Measurements from ENCODE around the gene PEX11G. TPM values are rescaled to one million over a fixed set of nuclear protein-coding genes. Genes with fewer than 3 reads are reported as not detected.

PEX11G gene
- polyA plus RNA-seq, 2 of the 4 experiments (the other 2 are of a cell fraction), result 1.3 to 1.9 TPM

- ChIA-PET CTCF (no interaction called here), POLR2A (no interaction called here)
- Histone ChIP-seq H3K4me1 (no peaks in the 10 kb centered on the region), H3K27ac (no peak overlapping the region), H3K4me3 (no peak overlapping the region), H3K4me2 (no peak overlapping the region), H3K9me3 (no peaks in the 10 kb centered on the region)
- 96% methylated on average over 7 of the region's 7 CpGs for WGBS (ENCODE audit: missing lambda C conversion rate)
- DNase-seq (ENCODE audit: low read depth in 1 of 2, low spot score in 1 of 2), result no peak
- no peak for FAIRE-seq
- no peak for ATAC-seq
- TF ChIP-seq EHF (CRISPR knock-in tag; IDR thresholded peaks at IDR 0.05) (no peak), SMC3 (IDR thresholded peaks at IDR 0.05) (no peak), JUNB (IDR thresholded peaks at IDR 0.05) (no peak), ZNF302 (CRISPR knock-in tag; IDR thresholded peaks at IDR 0.05) (no peak), PBX3 (IDR thresholded peaks at IDR 0.05) (no peak), REST (IDR thresholded peaks at IDR 0.05) (no peak), ZFP36 (IDR thresholded peaks at IDR 0.05; ENCODE audit: borderline replicate concordance, partially characterized antibody) (no peak), CEBPB (IDR thresholded peaks at IDR 0.05) (no peak), SREBF2 (IDR thresholded peaks at IDR 0.05) (no peak)
These were observed 7.9 kb downstream of the PEX11G start for GRCh38 chr19:7480970-7481255.

DNA sequence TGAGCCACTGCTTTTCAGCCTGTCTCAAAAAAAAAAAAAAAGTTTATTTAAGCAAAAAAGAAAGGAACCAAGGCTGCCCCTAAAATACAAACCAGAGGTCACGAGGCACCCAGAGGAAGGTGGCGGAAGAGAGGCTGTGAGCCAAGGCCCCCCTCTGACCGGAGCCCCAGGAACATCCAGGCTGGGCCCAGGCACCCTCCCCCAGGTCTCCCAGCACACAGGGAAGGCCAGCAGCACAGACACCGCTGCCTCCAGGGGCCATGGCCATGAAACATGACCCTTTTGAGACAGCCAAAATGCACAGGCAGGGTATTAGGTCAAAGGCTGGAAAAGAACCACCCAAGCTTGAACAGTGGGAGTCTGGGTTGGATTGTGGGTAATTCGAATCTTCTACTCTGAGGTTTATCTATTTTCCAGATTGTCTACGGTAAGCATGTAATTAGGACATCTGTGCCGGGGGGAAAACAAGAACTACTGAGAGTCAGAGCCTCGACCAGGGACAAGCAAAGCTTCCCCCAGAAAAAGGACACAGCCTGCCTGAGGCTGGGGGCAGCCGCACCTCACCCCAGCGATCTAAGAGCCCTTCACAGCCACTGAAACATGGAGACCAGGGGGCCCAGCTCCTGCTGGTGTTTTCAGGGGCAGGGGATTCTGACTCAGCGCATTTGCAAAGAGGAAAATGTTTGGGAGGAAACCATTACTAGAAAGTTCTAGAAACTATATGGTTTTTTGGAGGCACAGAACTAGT is 8.4 kb downstream of the PEX11G start:
- H3K27ac ChIP-seq, result no peak overlapping the region

More for the DNA sequence above, 8.4 kb downstream of the PEX11G start:
- Histone ChIP-seq H3K4me2 (no peak overlapping the region), H3K4me1 (no peaks in the 10 kb centered on the region), H3K9me3 (no peaks in the 10 kb centered on the region), H3K4me3 (no peak overlapping the region)
- CTCF ChIA-PET, result no interaction called here
- TF ChIP-seq NR3C1 (IDR thresholded peaks at IDR 0.05) (no peak), REST (IDR thresholded peaks at IDR 0.05) (no peak), PHF8 (IDR thresholded peaks at IDR 0.05; ENCODE audit: borderline replicate concordance, low read depth) (no peak), EHF (CRISPR knock-in tag; IDR thresholded peaks at IDR 0.05) (no peak), HDAC2 (IDR thresholded peaks at IDR 0.05) (no peak), ESRRA (IDR thresholded peaks at IDR 0.05; ENCODE audit: borderline replicate concordance, low read length) (no peak), RNF2 (IDR thresholded peaks at IDR 0.05; ENCODE audit: borderline replicate concordance, low read depth) (no peak), MAZ (IDR thresholded peaks at IDR 0.05; ENCODE audit: borderline replicate concordance, low read depth, low read length) (no peak), CEBPB (IDR thresholded peaks at IDR 0.05) (no peak), HEYL (CRISPR knock-in tag; IDR thresholded peaks at IDR 0.05) (no peak), PBX3 (IDR thresholded peaks at IDR 0.05) (no peak), RAD21 (conservative IDR thresholded peaks at IDR 0.05 in 1 of 2, IDR thresholded peaks at IDR 0.05 in 1 of 2) (no peak)
- TF ChIP-seq, protein P1, sequence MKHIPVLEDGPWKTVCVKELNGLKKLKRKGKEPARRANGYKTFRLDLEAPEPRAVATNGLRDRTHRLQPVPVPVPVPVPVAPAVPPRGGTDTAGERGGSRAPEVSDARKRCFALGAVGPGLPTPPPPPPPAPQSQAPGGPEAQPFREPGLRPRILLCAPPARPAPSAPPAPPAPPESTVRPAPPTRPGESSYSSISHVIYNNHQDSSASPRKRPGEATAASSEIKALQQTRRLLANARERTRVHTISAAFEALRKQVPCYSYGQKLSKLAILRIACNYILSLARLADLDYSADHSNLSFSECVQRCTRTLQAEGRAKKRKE (CRISPR knock-in tag; IDR thresholded peaks at IDR 0.05; ENCODE audit: low read depth), result no peak
- WGBS (ENCODE audit: missing lambda C conversion rate), result 83% methylated on average over 11 of the region's 11 CpGs
- ATAC-seq, result no peak
- DNase-seq (ENCODE audit: low read depth in 1 of 2, low spot score in 1 of 2), result no peak
- no peak for FAIRE-seq
- POLR2A ChIA-PET, result no interaction called here
